Activated CD4-positive, alpha-beta T cell treated with anti-CD3 and anti-CD28 coated beads for 36 hours (primary cell): ENCODE measurements around the gene ZFYVE19. TPM values are rescaled to one million over a fixed set of nuclear protein-coding genes. Genes with fewer than 3 reads are reported as not detected.

Experiments used
- ATAC-seq: fragments of 200-7000 bp; cut with Tn5 transposase; one replicate; pipeline ENCODE4 v1.10.0; 2021; ENCODE audit warnings: mild to moderate bottlenecking, moderate library complexity
- CTCF ChIA-PET: fragments of 350-600 bp; sonication (Branson Sonifier 250); formaldehyde crosslinking; loops from one replicate; lab custom pipeline; 2021; ENCODE audit warnings: antibody characterized with exemption; lab: Charles Lee
- POLR2A ChIA-PET: fragments of 350-600 bp; sonication (Branson Sonifier 250); formaldehyde crosslinking; loops from one replicate; lab custom pipeline; 2021; ENCODE audit warnings: antibody characterized with exemption, inconsistent platforms; lab: Charles Lee
- DNase-seq: peaks from one replicate; pipeline ENCODE4 v3.0.0-alpha.2; 2020
- H3K27ac Mint-ChIP-seq: one replicate; pipeline ENCODE4 v1.8.0; 2021; ENCODE audit warnings: mixed read lengths
- H3K27me3 Mint-ChIP-seq: one replicate; pipeline ENCODE4 v1.8.0; 2021; ENCODE audit warnings: mixed read lengths
- H3K36me3 Mint-ChIP-seq: one replicate; pipeline ENCODE4 v1.8.0; 2021; ENCODE audit warnings: low read depth, mixed read lengths
- H3K4me1 Mint-ChIP-seq: one replicate; pipeline ENCODE4 v1.8.0; 2021; ENCODE audit warnings: mixed read lengths
- H3K4me3 Mint-ChIP-seq: one replicate; pipeline ENCODE4 v1.8.0; 2021; ENCODE audit warnings: mild to moderate bottlenecking, moderate library complexity, mixed read lengths
- H3K9me3 Mint-ChIP-seq: one replicate; pipeline ENCODE4 v1.8.0; 2021; ENCODE audit warnings: low read depth, mixed read lengths
- intact Hi-C, 2 experiments: fragments of 100-400 bp; cut with DNase I in 1 of 2; cut with micrococcal nuclease in 1 of 2; formaldehyde crosslinking; loops; one replicate each; pipeline versions ENCODE4 v1.14.2 to v1.15.1; 2022 to 2024; cut with DNase I, micrococcal nuclease
- total RNA-seq, 2 experiments: library from RNA; stranded (reverse); gene quantifications; one replicate each; pipeline ENCODE4 v1.2.3, GENCODE V29; 2021

Gene ZFYVE19
- total RNA-seq, 2 experiments from 2014 or later, result 27.5 to 33.7 TPM

- no peaks in the 10 kb centered on the region for H3K27me3 Mint-ChIP-seq
- H3K4me3 Mint-ChIP-seq, result no peak overlapping the region
- ATAC-seq (no peak), DNase-seq (no peak)
- POLR2A ChIA-PET, result interaction anchor here (0.7 kb wide), 1 partner anchor 29 kb away, joined by 3 read pairs; no protein-coding TSS in a partner anchor
- CTCF ChIA-PET, result interaction anchor here (1.1 kb wide), 1 partner anchor 22 kb away, joined by 5 read pairs; no protein-coding TSS in a partner anchor
- intact Hi-C loops, result no loop called here
- peaks cover 13% of the 10 kb centered on the region for H3K4me1 Mint-ChIP-seq
- no peak overlapping the region for H3K27ac Mint-ChIP-seq
- no peaks in the 10 kb centered on the region for H3K9me3 Mint-ChIP-seq
- H3K36me3 Mint-ChIP-seq, result peaks cover 25% of the 10 kb centered on the region
These were observed 6.0 kb downstream of the ZFYVE19 start for GRCh38 chr15:40812721-40813425.

GRCh38 chr15:40815042-40815698 is 8.3 kb downstream of the ZFYVE19 start:
- intact Hi-C loops, result no loop called here
- Mint-ChIP-seq H3K4me1 (no peaks in the 10 kb centered on the region), H3K27ac (no peak overlapping the region), H3K27me3 (no peaks in the 10 kb centered on the region), H3K4me3 (no peak overlapping the region), H3K36me3 (peaks cover 20% of the 10 kb centered on the region), H3K9me3 (no peaks in the 10 kb centered on the region)
- ATAC-seq, result no peak
- no peak for DNase-seq
- POLR2A ChIA-PET, result no interaction called here
- CTCF ChIA-PET, result interaction anchor here (0.6 to 1.3 kb wide), 4 partner anchors 12 to 42 kb away, joined by 3 to 4 read pairs (median 4); no protein-coding TSS in a partner anchor

DNA sequence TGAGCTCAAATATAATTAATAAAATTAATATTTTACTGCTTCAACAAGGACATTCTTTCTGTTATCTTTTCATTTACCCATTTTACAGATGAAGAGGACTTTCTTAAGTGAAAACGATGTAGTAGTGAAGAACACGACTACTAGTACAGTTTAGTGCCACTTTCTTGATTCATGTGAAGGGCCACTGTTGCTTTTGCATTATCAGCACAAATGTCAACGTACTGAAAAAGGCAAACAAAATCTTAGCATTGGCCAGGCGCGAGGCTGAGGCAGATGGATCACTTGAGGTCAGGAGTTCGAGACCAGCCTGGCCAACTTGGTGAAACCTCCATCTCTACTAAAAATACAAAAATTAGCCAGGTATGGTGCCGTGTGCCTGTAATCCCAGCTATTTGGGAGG is 12.2 kb downstream of the ZFYVE19 start:
- Mint-ChIP-seq H3K4me3 (no peak overlapping the region), H3K36me3 (peaks cover 6% of the 10 kb centered on the region), H3K27ac (no peak overlapping the region), H3K9me3 (no peaks in the 10 kb centered on the region), H3K27me3 (no peaks in the 10 kb centered on the region), H3K4me1 (no peaks in the 10 kb centered on the region)
- intact Hi-C loops, result no loop called here
- POLR2A ChIA-PET, result no interaction called here
- no peak for DNase-seq
- no peak for ATAC-seq
- CTCF ChIA-PET, result interaction anchor here (0.9 kb wide), 1 partner anchor 86 kb away, joined by 3 read pairs; no protein-coding TSS in a partner anchor

DNA sequence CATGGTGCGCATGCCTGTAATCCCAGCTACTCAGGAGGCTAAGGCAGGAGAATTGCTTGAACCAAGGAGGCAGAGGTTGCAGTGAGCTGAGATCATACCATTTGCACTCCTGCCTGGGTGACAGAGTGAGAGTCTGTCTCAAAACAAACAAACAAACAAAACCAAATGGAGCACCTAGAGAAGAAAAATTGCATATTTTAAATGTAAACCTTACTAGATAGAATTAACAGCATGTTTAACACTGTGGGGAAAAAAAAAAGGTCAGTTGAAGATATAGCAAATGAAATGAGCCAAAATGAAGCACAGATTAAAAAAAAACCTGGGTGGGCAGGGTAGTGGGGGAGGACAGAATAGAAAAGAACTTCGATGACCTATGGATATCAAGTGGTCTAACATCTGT is 14.3 kb downstream of the ZFYVE19 start:
- POLR2A ChIA-PET, result no interaction called here

GRCh38 chr15:40823572-40824343 is 16.9 kb downstream of the ZFYVE19 start:
- no peak overlapping the region for H3K27ac Mint-ChIP-seq
- H3K4me3 Mint-ChIP-seq, result no peak overlapping the region
- CTCF ChIA-PET, result interaction anchor here (0.6 to 1.0 kb wide), 4 partner anchors 34 to 108 kb away, joined by 3 to 4 read pairs (median 3); no protein-coding TSS in a partner anchor
- H3K4me1 Mint-ChIP-seq, result no peaks in the 10 kb centered on the region
- DNase-seq (no peak), ATAC-seq (peak; percentile 69)
- peaks cover 2% of the 10 kb centered on the region for H3K27me3 Mint-ChIP-seq
- H3K9me3 Mint-ChIP-seq, result no peaks in the 10 kb centered on the region
- H3K36me3 Mint-ChIP-seq, result no peaks in the 10 kb centered on the region
- intact Hi-C loops, result no loop called here
- POLR2A ChIA-PET, result interaction anchor here (0.6 kb wide), 1 partner anchor 441 kb away, joined by 5 read pairs; the partner anchor contains the start of gene KNSTRN

More for the DNA sequence above, 14.3 kb downstream of the ZFYVE19 start:
- H3K9me3 Mint-ChIP-seq, result no peaks in the 10 kb centered on the region
- H3K27me3 Mint-ChIP-seq, result peaks cover 2% of the 10 kb centered on the region
- H3K4me1 Mint-ChIP-seq, result no peaks in the 10 kb centered on the region
- CTCF ChIA-PET, result interaction anchor here (0.6 kb wide), 1 partner anchor 233 kb away, joined by 4 read pairs; no protein-coding TSS in a partner anchor
- DNase-seq (no peak), ATAC-seq (no peak)
- intact Hi-C loops, result no loop called here
- H3K27ac Mint-ChIP-seq, result no peak overlapping the region
- H3K4me3 Mint-ChIP-seq, result no peak overlapping the region
- H3K36me3 Mint-ChIP-seq, result no peaks in the 10 kb centered on the region

DNA sequence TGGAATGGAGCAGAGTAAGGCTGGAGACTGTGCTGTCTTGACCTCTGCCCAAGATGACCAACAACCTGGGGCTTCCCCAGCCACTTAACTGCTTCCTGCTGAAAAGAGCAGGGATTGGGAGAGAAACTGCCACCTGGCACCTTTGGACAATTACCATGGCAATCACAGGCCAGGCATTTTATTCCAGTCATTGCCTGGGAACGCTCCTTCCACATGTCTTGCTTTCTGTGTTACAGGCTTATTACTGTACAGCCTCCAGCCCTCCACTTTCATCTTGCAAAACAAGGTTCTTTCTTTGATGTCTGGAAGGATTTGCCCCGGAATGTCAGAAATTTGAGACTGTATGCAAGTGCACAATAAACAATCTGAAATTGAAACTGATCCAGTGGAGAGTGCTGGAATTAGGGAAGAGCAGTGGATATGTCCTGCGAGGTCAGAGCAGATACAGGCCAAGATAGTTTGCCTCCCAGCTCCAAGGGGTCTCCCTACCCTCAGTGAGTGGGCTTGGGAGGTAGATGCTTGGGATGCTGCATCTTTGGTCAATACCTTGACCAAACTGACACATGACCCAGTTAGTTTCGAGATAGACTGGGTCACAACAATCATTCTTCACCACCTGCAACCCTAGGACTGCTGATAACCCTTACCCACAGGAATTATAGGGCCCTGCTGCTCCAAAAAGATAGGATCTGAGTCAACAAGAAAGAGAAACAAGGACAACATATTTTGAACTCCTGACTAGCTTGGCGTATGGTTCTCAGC is 19.0 kb downstream of the ZFYVE19 start:
- POLR2A ChIA-PET, result no interaction called here
- H3K9me3 Mint-ChIP-seq, result no peaks in the 10 kb centered on the region
- no peak overlapping the region for H3K27ac Mint-ChIP-seq
- CTCF ChIA-PET, result interaction anchor here (0.9 kb wide), 1 partner anchor 31 kb away, joined by 3 read pairs; no protein-coding TSS in a partner anchor
- peaks cover 2% of the 10 kb centered on the region for H3K27me3 Mint-ChIP-seq
- H3K4me1 Mint-ChIP-seq, result no peaks in the 10 kb centered on the region
- H3K36me3 Mint-ChIP-seq, result no peaks in the 10 kb centered on the region
- ATAC-seq (no peak), DNase-seq (no peak)
- H3K4me3 Mint-ChIP-seq, result no peak overlapping the region
- intact Hi-C loops, result no loop called here

GRCh38 chr15:40826423-40827075 is 19.7 kb downstream of the ZFYVE19 start:
- CTCF ChIA-PET, result interaction anchor here (0.9 kb wide), 1 partner anchor 30 kb away, joined by 3 read pairs; no protein-coding TSS in a partner anchor

DNA sequence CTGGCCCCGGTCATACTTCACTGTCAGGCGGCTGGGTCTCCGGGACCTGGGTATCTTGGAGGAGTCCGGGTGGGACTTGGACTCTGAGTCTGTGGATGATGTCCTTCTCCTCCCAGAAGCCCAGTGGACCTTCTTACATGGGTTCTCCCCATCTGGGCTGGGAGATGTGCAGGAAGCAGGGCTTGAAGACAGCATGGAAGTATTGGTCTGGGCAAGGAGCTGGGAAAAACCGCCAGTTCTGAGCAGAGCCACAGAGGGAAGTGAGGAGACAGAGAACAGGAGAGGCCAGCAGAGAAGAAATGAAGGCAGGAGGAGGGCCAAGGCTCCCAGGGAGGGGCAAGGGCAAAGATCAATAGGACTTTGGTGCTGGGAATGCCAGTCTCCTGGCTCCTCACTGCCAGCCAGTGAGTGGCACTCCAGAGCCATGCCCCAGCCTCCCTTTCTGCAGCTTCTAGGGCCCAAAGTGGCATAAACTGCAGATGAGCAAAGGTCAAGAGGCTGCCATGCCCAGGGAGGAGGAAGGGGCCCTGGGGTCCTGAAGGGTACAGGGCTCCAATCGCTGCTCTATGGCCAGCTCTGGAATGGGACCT is 21.7 kb downstream of the ZFYVE19 start, which contains the start of gene PPP1R14D:
Gene PPP1R14D (minus strand): TSS at position 262 of the 590 bp plus-strand sequence. CDS start 67 bp downstream, at position 195.
- Mint-ChIP-seq H3K4me3 (no peak within 1 kb of the TSS), H3K4me1 (no peaks in the 10 kb centered on the region), H3K36me3 (no peaks in the 10 kb centered on the region), H3K9me3 (no peaks in the 10 kb centered on the region), H3K27ac (no peak within 1 kb of the TSS), H3K27me3 (peaks cover 2% of the 10 kb centered on the region)
- POLR2A ChIA-PET, result interaction anchor here (0.6 kb wide), 1 partner anchor 293 kb away, joined by 4 read pairs; no protein-coding TSS in a partner anchor
- ATAC-seq, result no peak
- intact Hi-C loops, result no loop called here
- no peak for DNase-seq
- CTCF ChIA-PET, result interaction anchor here (0.6 to 1.4 kb wide), 4 partner anchors 26 to 64 kb away, joined by 3 to 5 read pairs (median 3); no protein-coding TSS in a partner anchor

More at GRCh38 chr15:40826423-40827075, 19.7 kb downstream of the ZFYVE19 start:
- no peak for DNase-seq
- no peak overlapping the region for H3K4me3 Mint-ChIP-seq
- POLR2A ChIA-PET, result no interaction called here
- no peaks in the 10 kb centered on the region for H3K4me1 Mint-ChIP-seq
- no peaks in the 10 kb centered on the region for H3K9me3 Mint-ChIP-seq
- intact Hi-C loops, result no loop called here
- no peak overlapping the region for H3K27ac Mint-ChIP-seq
- no peaks in the 10 kb centered on the region for H3K36me3 Mint-ChIP-seq
- peaks cover 2% of the 10 kb centered on the region for H3K27me3 Mint-ChIP-seq
- no peak for ATAC-seq

GRCh38 chr15:40829115-40829514 is 22.2 kb downstream of the ZFYVE19 start:
- POLR2A ChIA-PET, result no interaction called here
- CTCF ChIA-PET, result no interaction called here
- intact Hi-C loops, result no loop called here

GRCh38 chr15:40830884-40831283 is 24.0 kb downstream of the ZFYVE19 start:
- no peak overlapping the region for H3K27ac Mint-ChIP-seq
- no peaks in the 10 kb centered on the region for H3K27me3 Mint-ChIP-seq
- no peak for DNase-seq
- H3K9me3 Mint-ChIP-seq, result no peaks in the 10 kb centered on the region
- ATAC-seq, result no peak
- ChIA-PET POLR2A (no interaction called here), CTCF (interaction anchor here (0.7 kb wide), 2 partner anchors 304 to 502 kb away, joined by 3 read pairs; no protein-coding TSS in a partner anchor)
- intact Hi-C loops, result no loop called here
- H3K4me3 Mint-ChIP-seq, result no peak overlapping the region
- no peaks in the 10 kb centered on the region for H3K4me1 Mint-ChIP-seq
- no peaks in the 10 kb centered on the region for H3K36me3 Mint-ChIP-seq

More at GRCh38 chr15:40829115-40829514, 22.2 kb downstream of the ZFYVE19 start:
- Mint-ChIP-seq H3K36me3 (no peaks in the 10 kb centered on the region), H3K4me3 (no peak overlapping the region), H3K27me3 (peaks cover 2% of the 10 kb centered on the region), H3K4me1 (no peaks in the 10 kb centered on the region), H3K9me3 (no peaks in the 10 kb centered on the region), H3K27ac (no peak overlapping the region)
- no peak for DNase-seq
- ATAC-seq, result no peak
